Glutamatergic neuron (in vitro differentiated cells): ENCODE data around the gene C17orf100. TPM values are rescaled to one million over a fixed set of nuclear protein-coding genes. Genes with fewer than 3 reads are reported as not detected.

Source experiments
- DNase-seq: peaks from one replicate; pipeline ENCODE4 v3.0.0; 2022
- H3K27ac Mint-ChIP-seq: one replicate; pipeline ENCODE4 v1.8.0; 2020; ENCODE audit warnings: mild to moderate bottlenecking, mixed read lengths, inconsistent platforms; ENCODE audit not compliant: unreplicated experiment
- H3K27me3 Mint-ChIP-seq: one replicate; pipeline ENCODE4 v1.8.0; 2020; ENCODE audit warnings: mild to moderate bottlenecking, moderate library complexity, mixed read lengths, inconsistent platforms; ENCODE audit not compliant: unreplicated experiment
- H3K36me3 Mint-ChIP-seq: one replicate; pipeline ENCODE4 v1.8.0; 2020; ENCODE audit warnings: mild to moderate bottlenecking, mixed read lengths, inconsistent platforms; ENCODE audit not compliant: unreplicated experiment
- H3K4me1 Mint-ChIP-seq: one replicate; pipeline ENCODE4 v1.8.0; 2020; ENCODE audit warnings: mild to moderate bottlenecking, low read depth, mixed read lengths, inconsistent platforms; ENCODE audit not compliant: unreplicated experiment
- H3K4me3 Mint-ChIP-seq: one replicate; pipeline ENCODE4 v1.8.0; 2020; ENCODE audit warnings: mild to moderate bottlenecking, mixed read lengths, inconsistent platforms; ENCODE audit not compliant: unreplicated experiment
- H3K9me3 Mint-ChIP-seq: one replicate; pipeline ENCODE4 v1.8.0; 2020; ENCODE audit warnings: mild to moderate bottlenecking, moderate library complexity, mixed read lengths, inconsistent platforms; ENCODE audit not compliant: unreplicated experiment
- long read RNA-seq: library from polyadenylated mRNA; unstranded; transcript quantifications from one replicate; pipeline ENCODE4 v2.0.0, GENCODE V29; 2020; ENCODE audit not compliant: unreplicated experiment
- total RNA-seq: library from RNA; stranded (reverse); fragmentation: NEBNext Ultra II Directional; extraction: Animal tissue kit (Norgen Biotek cat#: 25700); gene quantifications from one replicate; pipeline ENCODE4 v1.2.1, GENCODE V29; 2021; ENCODE audit not compliant: unreplicated experiment
- TF ChIP-seq, protein P1 (sequence below): fragments of 200-600 bp; sonication (generic); IDR thresholded peaks from one replicate; pipeline ENCODE4 v1.5.0; 2021; ENCODE audit not compliant: partially characterized antibody, unreplicated experiment

The C17orf100 gene
- 4.6 TPM for total RNA-seq
- long read RNA-seq, partial matches to known transcripts: 0 of 4 reads
- long read RNA-seq, other reads (novel, unspliced or antisense): 0 of 4 reads

DNA sequence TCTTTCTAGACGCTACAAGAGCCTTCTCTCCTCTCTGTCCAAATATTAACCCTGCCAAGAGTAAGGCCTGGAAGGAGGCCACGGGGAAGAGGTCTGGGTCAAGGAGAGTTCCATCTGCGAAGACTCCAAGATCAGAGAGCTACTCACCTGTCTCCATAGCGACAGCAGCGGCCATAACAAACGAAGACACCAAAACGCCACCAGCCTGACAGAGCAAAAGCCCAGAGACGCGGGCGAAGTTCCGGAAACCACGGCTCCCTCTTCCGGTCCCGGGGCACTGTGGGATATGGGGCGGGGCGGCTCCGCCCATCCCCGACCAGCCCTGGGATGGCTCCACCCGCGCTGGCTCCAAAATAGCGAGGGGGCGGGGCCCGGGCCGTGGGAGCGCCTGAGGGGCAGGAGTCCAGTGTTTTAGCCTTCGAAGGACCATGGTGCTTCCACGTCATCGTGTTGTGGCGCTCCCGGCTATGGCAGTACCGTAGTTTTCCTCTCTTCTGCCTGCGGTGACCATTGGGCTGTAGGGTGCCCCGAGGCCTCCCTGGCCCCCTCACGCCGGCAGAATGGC lies at the start of gene C17orf100, which contains the start of gene MED31:
Gene C17orf100 (plus strand): TSS at position 409 of the 565 bp plus-strand sequence. CDS start 152 bp downstream, at position 561.
Gene MED31 (minus strand): TSS at position 252 of the 565 bp plus-strand sequence. CDS start 77 bp downstream, at position 175.
- peaks cover 5% of the 10 kb centered on the region for H3K9me3 Mint-ChIP-seq
- peaks cover 10% of the 10 kb centered on the region for H3K27me3 Mint-ChIP-seq
- H3K27ac Mint-ChIP-seq: peak within 1 kb of the TSS; percentile 96
- H3K36me3 Mint-ChIP-seq: no peaks in the 10 kb centered on the region
- TF ChIP-seq, protein P1, sequence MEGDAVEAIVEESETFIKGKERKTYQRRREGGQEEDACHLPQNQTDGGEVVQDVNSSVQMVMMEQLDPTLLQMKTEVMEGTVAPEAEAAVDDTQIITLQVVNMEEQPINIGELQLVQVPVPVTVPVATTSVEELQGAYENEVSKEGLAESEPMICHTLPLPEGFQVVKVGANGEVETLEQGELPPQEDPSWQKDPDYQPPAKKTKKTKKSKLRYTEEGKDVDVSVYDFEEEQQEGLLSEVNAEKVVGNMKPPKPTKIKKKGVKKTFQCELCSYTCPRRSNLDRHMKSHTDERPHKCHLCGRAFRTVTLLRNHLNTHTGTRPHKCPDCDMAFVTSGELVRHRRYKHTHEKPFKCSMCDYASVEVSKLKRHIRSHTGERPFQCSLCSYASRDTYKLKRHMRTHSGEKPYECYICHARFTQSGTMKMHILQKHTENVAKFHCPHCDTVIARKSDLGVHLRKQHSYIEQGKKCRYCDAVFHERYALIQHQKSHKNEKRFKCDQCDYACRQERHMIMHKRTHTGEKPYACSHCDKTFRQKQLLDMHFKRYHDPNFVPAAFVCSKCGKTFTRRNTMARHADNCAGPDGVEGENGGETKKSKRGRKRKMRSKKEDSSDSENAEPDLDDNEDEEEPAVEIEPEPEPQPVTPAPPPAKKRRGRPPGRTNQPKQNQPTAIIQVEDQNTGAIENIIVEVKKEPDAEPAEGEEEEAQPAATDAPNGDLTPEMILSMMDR: no peak
- peak within 1 kb of the TSS; percentile 99 for H3K4me3 Mint-ChIP-seq
- DNase-seq: peak; percentile 97
- peaks cover 22% of the 10 kb centered on the region for H3K4me1 Mint-ChIP-seq

DNA sequence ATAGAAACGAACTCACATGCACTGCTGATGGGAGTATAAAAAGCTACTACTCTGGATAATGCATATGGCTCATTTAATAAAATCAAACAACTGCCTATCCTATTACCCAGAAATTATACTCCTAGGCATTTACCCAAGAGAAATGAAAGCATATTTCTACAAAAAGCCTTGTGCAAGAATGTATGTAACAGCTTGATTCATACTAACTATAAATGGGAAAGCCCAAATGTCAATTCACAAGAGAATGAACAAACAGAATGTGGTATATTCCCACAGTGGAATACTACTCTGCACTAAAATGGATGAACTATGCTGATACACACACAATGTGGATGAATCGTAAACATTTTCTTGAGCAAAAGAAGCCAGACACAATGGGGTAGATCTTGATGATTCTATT lies 49.4 kb upstream of the C17orf100 start:
- TF ChIP-seq, protein P1: no peak
- no peak for DNase-seq
- Mint-ChIP-seq H3K36me3 (no peaks in the 10 kb centered on the region), H3K4me1 (no peaks in the 10 kb centered on the region), H3K27ac (no peak overlapping the region), H3K27me3 (no peaks in the 10 kb centered on the region), H3K4me3 (no peak overlapping the region), H3K9me3 (no peaks in the 10 kb centered on the region)

DNA sequence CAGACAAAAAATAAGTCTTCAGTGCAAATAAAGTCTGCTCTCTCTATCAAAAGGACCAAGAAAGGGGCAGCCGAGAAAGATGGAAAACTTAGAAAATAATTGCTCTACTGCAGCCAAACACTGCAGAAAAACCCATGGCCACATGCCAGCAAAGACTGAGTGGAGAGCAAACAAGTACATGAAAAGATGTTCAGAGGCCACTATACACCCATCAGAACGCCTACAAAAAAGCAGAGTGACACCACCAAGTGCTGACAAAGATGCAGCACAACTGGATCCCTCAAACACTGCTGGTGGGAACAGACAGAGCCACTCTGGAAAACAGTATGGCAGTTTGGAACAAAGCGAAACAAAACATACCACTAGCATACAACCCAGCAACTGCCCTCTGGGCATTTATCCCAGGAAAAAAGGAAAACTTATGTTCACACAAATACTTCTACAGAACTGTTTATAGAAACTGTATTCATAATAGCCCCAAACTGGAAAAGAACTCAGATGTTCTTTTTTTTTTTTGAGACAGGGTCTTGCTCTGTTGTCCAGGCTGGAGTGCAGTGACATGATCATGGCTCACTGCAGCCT lies 47.7 kb upstream of the C17orf100 start:
- no peak overlapping the region for H3K4me3 Mint-ChIP-seq
- H3K36me3 Mint-ChIP-seq: no peaks in the 10 kb centered on the region
- H3K4me1 Mint-ChIP-seq: no peaks in the 10 kb centered on the region
- TF ChIP-seq, protein P1: no peak
- DNase-seq: no peak
- no peak overlapping the region for H3K27ac Mint-ChIP-seq
- no peaks in the 10 kb centered on the region for H3K27me3 Mint-ChIP-seq
- no peaks in the 10 kb centered on the region for H3K9me3 Mint-ChIP-seq

DNA sequence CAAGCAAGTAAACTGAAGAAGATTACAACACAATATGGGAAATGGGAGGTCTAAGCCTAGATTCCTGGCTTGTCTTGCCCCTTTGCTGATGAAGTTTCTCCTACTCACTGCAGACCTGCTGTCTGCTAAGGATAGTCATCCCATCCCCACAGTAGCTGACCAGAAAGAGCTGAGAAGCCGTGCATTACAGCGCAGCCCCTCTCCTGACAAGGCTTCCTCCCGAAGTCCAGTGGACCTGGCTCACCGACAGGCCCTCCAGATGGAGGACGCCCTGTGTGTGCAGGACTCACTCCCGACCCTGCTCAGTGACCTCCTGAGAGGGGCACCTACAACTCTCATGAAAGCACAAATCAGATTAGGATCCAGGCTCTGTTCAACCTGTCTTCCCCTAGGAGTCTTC lies 46.4 kb upstream of the C17orf100 start:
- Mint-ChIP-seq H3K4me3 (no peak overlapping the region), H3K9me3 (no peaks in the 10 kb centered on the region), H3K4me1 (no peaks in the 10 kb centered on the region), H3K36me3 (no peaks in the 10 kb centered on the region), H3K27ac (no peak overlapping the region), H3K27me3 (no peaks in the 10 kb centered on the region)
- DNase-seq: no peak
- TF ChIP-seq, protein P1: no peak

DNA sequence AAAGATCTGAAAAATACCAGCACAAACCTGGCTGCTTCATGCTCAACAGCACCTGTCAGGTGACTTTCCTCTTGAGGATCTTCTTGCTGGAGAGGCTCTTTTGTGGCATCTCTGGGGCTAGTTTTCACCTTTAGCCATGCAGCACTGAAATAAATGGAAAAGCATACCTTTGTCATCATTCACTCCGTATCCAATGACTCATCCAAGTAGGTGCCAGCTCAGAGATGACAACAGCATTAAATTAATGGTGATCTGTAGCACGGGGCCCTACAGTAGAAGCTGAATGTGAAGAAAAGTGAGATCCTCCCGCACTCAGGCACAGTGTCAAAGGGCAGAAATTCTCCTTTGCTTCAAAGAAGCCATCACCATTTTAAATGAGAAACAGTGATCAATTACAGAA lies 43.2 kb upstream of the C17orf100 start:
- Mint-ChIP-seq H3K36me3 (no peaks in the 10 kb centered on the region), H3K9me3 (no peaks in the 10 kb centered on the region), H3K4me1 (no peaks in the 10 kb centered on the region), H3K27me3 (no peaks in the 10 kb centered on the region), H3K4me3 (no peak overlapping the region), H3K27ac (no peak overlapping the region)
- no peak for DNase-seq
- TF ChIP-seq, protein P1: no peak
